IPS-18c (cell line): ENCODE data around the gene UPF2.

Source experiments
- H3K4me3 ChIP-seq: 2 replicates; pipeline ENCODE4 v1.7.0; 2013; ENCODE audit warnings: low read depth, mild to moderate bottlenecking, low read length, moderate library complexity; ENCODE audit not compliant: insufficient read depth
- H3K9me3 ChIP-seq: one replicate; pipeline ENCODE4 v1.6.1; 2013; ENCODE audit warnings: mild to moderate bottlenecking, low read length, moderate library complexity; ENCODE audit not compliant: control insufficient read depth, insufficient read depth

Gene UPF2

DNA sequence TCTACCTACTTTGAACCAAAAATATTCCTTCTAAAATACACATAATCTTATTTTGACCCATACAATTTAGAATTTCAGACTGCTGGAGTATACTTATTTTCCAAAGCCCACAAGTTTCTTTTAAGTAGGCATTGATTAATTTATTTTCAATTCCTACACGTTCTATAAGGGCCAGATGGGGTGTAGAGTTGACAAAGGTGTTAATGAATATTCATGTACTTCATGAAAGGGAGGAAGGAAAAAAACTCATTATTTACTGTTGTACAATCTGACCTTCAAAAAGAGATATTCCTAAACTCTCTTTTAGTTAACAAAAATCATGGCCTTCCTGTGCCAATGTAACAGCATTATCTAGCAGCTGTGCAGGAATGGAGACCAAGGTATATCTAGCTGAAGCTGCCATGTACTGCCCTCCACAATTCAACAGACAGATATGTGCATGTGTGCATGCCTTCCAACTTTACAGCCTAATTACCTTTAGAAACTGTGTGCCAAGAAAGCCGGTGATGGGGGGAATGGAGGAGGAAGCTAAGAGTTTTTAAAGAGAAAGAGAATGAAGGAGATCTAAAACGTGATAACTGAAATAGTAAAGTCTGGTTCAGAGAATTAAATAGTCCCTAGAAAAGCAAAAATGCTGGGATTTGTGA, 108.9 kb downstream of the UPF2 start:
- H3K4me3 ChIP-seq: no peak overlapping the region
- no peaks in the 10 kb centered on the region for H3K9me3 ChIP-seq

DNA sequence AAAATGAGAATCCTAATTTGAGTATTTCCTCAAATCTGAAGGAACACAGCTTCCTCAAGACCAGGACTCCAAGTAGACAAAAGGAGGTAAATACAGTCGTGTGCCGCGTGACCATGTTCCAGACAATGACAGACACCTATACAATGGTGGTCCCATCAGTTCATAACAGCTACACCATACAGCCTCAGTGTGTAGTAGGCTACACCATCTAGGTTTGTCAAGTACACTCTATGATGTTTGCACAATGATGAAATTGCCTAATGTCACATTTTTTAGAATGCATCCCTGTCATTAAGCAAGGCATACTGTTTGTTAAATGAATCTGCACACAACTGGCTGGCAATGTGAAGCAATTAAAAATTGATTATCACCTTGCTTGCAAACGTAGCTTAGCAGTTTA, 111.6 kb downstream of the UPF2 start:
- no peak overlapping the region for H3K4me3 ChIP-seq

DNA sequence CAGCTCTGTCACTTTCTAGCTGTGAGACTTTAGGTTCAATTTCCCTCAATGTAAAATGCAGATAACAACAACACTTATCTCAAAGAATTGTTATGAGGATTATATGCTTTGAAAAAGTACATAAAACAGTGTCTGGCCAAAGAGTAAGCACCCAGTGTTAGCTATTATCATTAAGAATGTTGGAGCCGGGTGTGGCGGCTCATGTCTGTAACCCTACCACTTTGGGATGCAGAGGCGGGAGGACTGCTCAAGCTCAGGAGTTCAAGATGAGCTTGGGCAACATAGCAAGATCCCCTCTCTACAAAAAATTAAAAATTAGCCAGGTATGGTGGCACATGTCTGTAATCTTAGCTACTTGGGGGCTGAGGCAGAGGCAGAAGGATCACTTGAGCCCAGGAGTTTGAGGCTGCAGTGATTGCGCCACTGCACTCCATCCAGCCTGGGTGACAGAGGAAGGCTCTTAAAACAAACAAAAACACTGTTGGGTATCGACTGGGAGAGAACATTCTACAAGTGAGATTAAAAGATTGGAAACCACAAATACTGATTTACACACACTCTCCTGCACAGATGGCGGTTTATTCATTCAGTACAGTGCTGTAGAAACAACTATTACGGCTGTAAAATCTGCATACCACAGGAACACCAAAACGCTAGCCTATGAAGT, 112.2 kb downstream of the UPF2 start:
- no peak overlapping the region for H3K4me3 ChIP-seq
- H3K9me3 ChIP-seq: no peaks in the 10 kb centered on the region

More for the DNA sequence above, 111.6 kb downstream of the UPF2 start:
- H3K9me3 ChIP-seq: no peaks in the 10 kb centered on the region

DNA sequence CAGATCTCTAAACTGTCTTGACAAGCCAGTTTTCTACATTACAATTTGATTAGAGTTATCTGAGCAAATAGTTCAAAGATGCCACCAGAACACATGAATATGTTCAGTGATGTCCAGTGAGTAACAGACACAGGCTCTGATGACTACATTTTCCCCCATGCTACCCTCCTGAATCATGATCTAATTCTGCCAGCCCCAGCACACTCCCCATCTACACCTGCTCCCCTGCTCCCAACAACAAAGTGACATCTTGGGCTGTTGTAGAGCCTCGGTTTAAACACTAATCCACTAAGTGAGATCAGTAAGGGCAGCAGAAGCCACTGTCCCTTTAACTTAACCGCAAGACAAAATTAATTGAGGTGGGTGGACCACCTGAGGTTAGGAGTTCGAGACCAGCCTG, 114.9 kb downstream of the UPF2 start:
- no peak overlapping the region for H3K4me3 ChIP-seq
- H3K9me3 ChIP-seq: no peaks in the 10 kb centered on the region

DNA sequence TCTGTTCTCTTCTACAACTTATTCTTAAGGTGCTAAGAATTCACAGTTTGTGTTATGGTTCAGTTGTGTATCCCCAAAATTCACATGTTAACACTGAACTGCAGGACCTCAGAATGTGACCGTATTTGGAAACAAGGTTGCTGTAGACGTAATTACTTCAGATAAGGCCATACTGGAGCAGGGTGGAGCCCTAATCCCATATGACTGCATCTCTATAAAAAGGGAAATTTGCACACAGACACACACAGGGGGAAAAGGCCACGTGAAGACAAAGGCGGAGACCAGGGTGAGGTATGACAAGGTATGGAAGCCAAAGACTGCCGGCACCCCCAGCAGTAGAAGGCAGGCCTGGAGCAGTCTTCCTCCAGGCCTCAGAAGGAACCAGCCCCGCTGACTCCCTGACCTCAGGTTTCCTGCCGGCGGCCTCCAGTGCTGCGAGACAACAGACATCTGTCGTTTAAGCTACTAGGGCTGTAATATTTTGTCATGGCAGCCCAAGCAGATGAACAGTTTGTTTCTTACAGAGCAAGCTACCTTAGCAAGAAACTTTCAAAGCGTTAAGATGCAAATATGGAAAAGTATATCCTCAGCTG, 120.7 kb downstream of the UPF2 start:
- no peak overlapping the region for H3K4me3 ChIP-seq
- no peaks in the 10 kb centered on the region for H3K9me3 ChIP-seq

DNA sequence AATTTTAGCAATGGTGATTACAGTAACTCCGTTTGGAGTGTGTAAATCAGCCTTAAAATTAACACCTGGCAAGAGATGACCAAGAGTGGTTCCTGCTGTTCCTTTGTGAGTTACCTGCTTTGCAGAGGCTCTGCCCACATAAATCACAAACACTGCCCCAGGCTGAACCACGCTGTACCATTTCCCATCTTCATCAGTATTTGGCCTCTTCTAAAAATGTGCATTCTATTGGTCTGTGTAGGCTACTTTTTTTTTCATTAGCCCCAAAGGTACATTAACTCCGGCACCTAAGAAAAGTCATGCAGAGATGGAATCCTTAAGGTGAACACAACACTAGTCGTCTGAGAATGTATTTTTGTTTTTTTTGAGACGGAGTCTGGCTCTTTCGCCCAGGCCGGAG, 123.3 kb downstream of the UPF2 start:
- H3K9me3 ChIP-seq: no peaks in the 10 kb centered on the region
- no peak overlapping the region for H3K4me3 ChIP-seq

DNA sequence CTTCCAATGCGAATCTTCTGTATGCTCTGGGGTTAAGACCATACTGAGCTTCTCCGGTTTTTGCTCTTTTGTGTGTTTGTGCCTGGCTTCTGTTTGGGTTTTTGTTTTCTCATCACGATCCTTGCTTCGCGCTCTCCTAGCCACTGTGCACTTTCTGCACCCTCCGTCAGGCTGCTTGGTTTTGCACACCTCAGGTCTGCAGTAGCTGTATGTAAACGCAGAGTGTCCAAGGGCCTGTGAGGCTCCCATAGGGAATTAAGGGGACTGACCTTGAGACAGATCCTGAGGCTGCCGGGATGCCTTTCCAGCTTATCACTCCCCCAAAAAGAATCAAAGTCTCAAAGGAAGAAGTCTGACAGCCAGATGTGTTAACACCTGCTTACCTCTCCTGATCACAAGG, 124.2 kb downstream of the UPF2 start:
- Histone ChIP-seq H3K9me3 (no peaks in the 10 kb centered on the region), H3K4me3 (no peak overlapping the region)

DNA sequence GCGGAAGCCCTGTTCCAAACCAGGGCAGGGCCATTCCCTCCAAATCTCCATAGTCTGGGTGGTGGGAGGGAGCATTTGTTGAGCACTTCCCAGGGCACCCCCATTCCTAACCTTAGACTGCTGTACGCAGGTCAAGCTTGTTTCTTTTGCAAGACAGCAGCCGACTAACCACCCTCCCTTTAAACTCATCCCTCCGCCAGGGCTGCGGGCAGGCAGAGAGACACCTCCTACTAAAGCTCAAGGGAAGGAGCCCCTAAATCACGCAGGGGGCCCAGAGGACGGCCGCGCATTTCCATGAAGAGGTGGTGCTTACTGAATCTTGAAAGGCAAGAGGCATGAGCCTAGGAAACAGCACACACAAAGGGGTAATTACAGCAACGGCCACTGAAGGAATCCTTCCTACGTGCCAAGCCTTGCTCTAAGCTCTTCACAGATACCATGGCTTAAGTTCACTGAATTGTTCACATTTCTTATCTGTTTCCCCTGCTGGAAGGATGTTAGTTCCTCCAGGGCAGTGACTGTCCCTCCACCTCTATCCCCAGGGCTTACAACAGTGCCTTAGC, 129.4 kb downstream of the UPF2 start:
- no peaks in the 10 kb centered on the region for H3K9me3 ChIP-seq
- H3K4me3 ChIP-seq: no peak overlapping the region

DNA sequence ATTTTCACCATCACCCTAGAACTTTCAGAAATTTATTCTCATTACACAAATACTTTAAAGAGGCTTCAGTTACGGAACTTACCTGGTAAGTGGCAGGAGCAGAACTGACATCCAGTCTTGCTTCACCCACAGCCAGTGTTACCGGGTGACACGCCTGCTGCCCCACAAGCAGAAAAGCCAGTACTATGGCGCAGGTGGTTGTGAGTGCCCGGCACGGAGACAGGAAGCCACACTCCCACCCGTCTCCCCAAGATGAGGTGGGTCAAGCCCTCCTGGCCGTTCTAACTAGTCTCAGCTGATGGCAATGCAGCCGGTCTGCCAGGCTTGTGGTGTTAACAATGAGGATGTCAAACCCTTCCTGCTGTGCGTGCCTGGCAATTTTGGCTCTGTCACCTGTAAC, 132.5 kb downstream of the UPF2 start:
- no peaks in the 10 kb centered on the region for H3K9me3 ChIP-seq

DNA sequence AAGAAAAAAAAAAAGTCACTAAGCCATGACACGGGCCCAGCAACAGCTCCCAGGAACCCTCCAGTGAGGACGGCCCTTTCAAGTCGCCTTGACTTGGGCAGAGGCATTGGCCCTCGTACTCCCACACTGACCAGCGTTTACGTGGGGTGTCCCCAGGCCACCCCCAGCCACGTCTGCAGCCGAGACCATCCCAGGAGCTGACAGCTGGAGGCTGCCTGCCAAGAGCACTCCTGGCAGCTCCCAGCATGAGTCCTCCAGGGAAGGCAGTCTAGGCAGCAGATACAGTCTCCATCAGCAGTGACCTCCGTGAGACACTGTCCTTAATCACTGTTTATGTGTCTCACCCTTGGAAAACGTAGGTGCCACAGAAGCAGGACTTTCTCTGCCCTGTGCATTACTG, 133.0 kb downstream of the UPF2 start:
- Histone ChIP-seq H3K9me3 (no peaks in the 10 kb centered on the region), H3K4me3 (no peak overlapping the region)

More for the DNA sequence above, 132.5 kb downstream of the UPF2 start:
- no peak overlapping the region for H3K4me3 ChIP-seq

DNA sequence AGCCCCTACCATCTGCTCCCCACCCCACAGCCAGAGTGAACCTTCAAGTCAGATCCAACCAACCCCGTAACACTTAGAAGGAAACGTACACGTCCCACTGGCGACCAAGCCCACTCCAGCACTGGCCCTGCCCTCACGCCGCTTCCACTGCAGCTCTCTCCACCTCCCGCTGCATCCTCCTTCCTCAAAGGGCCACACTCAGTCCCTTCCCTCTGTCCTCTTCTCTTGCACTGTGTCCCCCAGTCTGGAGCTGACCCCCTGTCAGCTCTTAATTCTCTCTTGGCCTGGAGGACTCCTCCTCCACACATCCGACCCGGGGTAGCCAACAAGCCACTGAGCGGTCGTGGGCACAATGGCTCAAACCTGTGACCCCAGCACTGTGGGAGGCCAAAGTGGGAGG, 133.6 kb downstream of the UPF2 start:
- no peak overlapping the region for H3K4me3 ChIP-seq
- no peaks in the 10 kb centered on the region for H3K9me3 ChIP-seq

DNA sequence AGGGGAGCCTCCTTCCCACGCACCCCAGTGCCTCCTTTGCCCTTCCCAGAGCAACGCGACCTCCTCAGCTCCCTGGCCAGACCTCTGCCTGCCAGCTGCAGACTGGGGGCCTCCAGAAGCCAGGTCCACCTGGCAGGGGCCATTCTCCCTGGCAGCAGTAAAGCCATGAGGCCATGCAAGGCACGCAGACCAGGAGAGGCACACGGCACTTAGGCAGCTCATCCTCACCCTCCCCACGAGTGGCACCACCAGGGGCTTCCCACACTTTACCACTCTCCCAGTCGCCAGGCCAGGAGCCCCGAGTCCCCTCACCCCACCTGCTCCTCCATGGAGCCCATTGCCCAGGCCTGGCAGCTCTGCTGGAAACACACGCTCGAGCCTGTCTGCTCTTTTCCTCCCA, 134.1 kb downstream of the UPF2 start:
- H3K9me3 ChIP-seq: no peaks in the 10 kb centered on the region
- H3K4me3 ChIP-seq: no peak overlapping the region

DNA sequence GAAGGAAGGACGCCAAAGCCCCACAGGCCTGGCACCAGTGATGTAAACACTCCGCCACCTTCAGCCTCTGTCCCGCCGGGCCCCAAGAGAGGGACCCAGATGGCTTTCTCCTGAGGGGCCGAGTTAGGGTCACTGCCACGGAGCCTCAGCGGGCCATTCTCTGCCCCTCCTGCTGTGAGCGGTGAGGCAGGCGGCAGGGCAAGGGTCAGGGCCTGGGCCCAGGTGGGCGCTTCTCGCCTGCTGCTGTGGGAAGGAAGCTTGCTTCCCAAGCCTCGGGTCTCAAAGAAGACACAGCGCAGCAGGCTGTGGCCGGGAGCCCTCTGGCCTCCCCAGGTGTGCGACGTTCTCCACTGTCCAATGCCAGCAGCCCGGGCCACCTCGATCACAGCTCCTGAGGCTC, 134.7 kb downstream of the UPF2 start:
- no peak overlapping the region for H3K4me3 ChIP-seq
- H3K9me3 ChIP-seq: no peaks in the 10 kb centered on the region

DNA sequence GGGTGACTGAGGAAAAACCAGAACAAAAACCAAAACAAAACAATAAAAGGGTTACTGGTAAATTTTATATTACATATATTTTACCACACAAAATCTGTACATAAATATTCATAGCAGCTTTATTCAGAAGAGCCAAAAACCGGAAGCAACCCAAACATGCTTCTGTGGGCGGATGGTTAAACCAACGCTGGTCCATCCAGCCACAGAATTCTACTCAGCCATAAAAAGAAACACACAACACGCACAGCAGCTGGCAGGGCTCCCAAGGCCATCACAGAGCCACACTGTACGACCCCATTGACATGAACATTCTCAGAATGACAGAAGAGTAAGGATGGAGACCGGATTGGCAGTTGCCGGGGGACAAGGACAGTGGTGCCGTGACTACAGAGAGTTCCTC, 135.9 kb downstream of the UPF2 start:
- H3K4me3 ChIP-seq: no peak overlapping the region
- no peaks in the 10 kb centered on the region for H3K9me3 ChIP-seq

DNA sequence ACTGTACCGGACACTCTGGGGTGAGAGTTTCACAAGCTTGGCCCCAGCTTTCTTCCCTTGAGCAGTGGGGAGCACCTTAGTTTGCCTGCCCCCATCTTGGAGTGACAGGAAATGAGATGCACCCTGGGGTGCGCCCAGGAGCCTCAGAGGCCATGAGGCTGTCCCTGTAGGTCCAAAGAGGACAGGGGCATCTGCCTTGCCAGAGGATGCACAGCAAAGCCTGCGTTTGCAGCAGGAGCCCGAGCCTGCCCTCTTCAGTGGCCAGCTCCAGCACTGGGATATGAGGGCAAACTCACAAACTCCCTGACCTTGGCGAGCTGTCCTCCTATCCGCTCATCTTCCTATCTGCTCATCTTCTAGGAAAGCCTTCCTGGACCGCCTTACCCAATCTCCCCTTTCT, 140.0 kb downstream of the UPF2 start:
- Histone ChIP-seq H3K9me3 (no peaks in the 10 kb centered on the region), H3K4me3 (no peak overlapping the region)

DNA sequence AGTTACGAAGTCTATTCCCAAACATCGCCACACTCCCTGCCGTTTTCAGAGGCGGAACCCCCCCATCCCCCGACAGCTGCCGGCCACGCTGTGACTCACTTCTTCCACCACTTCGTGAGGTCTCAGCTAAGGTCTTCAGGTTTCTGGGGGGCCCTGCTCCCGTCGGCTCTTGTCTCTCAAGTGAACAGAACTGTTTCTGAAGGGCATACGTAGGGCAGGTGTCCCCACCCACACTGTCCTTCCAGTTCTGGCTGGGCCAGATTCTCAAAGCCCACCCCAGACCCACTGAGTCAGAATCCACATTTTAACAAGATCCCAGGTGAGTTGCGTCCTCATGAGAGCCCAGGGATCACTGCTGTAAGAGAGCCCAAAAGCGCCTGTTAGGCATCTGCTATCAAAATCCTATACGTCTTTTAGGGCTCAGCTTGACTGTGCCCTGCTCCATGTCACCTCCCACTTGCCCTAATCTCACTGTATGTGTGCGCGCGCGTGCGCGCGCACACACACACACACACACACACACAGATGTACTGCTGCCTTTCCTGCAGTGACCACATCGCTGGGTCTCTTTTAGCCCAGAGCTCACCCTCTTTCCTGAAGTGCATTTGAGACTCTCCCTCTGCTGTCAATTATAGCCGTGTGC, 140.7 kb downstream of the UPF2 start:
- no peak overlapping the region for H3K4me3 ChIP-seq
- H3K9me3 ChIP-seq: no peaks in the 10 kb centered on the region

DNA sequence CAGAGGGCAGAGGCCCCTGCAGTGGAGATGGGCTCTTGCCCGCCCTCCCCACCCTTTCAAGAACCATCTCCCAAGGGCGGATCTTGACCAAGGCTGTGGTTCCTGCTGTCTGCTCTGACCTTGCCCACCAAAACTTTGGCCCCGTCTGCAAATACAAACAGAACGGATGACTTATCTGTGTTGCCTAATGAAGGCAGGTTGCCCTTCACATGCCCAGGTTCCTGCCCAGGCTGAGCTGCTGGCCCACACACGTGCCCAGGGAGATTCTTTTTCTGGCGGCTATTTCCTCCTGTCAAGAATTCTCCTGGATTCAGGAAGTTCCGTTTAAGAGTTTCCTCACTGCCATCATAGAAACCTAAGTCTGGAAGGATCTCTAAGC, 141.2 kb downstream of the UPF2 start:
- Histone ChIP-seq H3K4me3 (no peak overlapping the region), H3K9me3 (no peaks in the 10 kb centered on the region)

DNA sequence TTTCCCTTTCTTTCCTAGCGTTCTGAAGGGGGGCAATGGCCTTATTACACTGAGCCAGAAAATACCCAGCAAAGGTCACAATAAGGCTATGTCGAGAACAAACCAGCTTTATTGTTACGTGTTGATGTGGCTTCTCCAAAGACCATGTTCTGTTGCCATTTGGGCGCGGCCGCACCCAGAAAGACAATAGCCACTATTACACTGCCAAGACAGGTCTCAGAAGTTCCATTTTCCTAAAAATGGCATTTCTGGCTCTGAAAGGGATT, 141.6 kb downstream of the UPF2 start:
- H3K9me3 ChIP-seq: no peaks in the 10 kb centered on the region
- no peak overlapping the region for H3K4me3 ChIP-seq
